ENCODE measurements around the gene CATSPERB. TPM values are rescaled to one million over a fixed set of nuclear protein-coding genes. Genes with fewer than 3 reads are reported as not detected.
"Not testable (repeated sequence)": the region's sequence is repeated elsewhere in the genome, so short reads cannot be mapped to it uniquely, and the experiment has no call there.

Gene CATSPERB
- total RNA-seq, 1 donor from 2014 or later = not detected

- CTCF ChIA-PET = interaction anchor here (1.1 kb wide), 1 partner anchor 26 kb away, joined by 3 read pairs; no protein-coding TSS in a partner anchor
- POLR2A ChIA-PET = no interaction called here
- Mint-ChIP-seq H3K4me3 (no peak overlapping the region), H3K36me3 (ENCODE audit: low read depth) (no peaks in the 10 kb centered on the region), H3K9me3 (no peaks in the 10 kb centered on the region), H3K27me3 (peaks cover 14% of the 10 kb centered on the region), H3K27ac (no peak overlapping the region), H3K4me1 (no peaks in the 10 kb centered on the region)
- ATAC-seq (ENCODE audit: low read depth) = no peak
- no peak for DNase-seq
- intact Hi-C loops (cut with micrococcal nuclease) = loop anchor here (1.0 kb wide), 1 partner anchor 24 kb away; no protein-coding TSS in a partner anchor
- no peak for TF ChIP-seq CTCF (IDR thresholded peaks at IDR 0.05)
These were observed 124.4 kb downstream of the CATSPERB start for GRCh38 chr14:91607322-91608047.

- peaks cover 14% of the 10 kb centered on the region for H3K27me3 Mint-ChIP-seq
- no peaks in the 10 kb centered on the region for H3K4me1 Mint-ChIP-seq
- TF ChIP-seq CTCF (IDR thresholded peaks at IDR 0.05) = no peak
- no peak overlapping the region for H3K4me3 Mint-ChIP-seq
- DNase-seq (no peak), ATAC-seq (ENCODE audit: low read depth) (no peak)
- no peaks in the 10 kb centered on the region for H3K9me3 Mint-ChIP-seq
- POLR2A ChIA-PET = interaction anchor here (0.6 kb wide), 1 partner anchor 291 kb away, joined by 4 read pairs; no protein-coding TSS in a partner anchor
- CTCF ChIA-PET = interaction anchor here (1.1 kb wide), 1 partner anchor 25 kb away, joined by 3 read pairs; no protein-coding TSS in a partner anchor
- no peaks in the 10 kb centered on the region for H3K36me3 Mint-ChIP-seq (ENCODE audit: low read depth)
- H3K27ac Mint-ChIP-seq = no peak overlapping the region
- intact Hi-C loops (cut with micrococcal nuclease) = loop anchor here (1.0 kb wide), 1 partner anchor 24 kb away; no protein-coding TSS in a partner anchor
These were observed 125.0 kb downstream of the CATSPERB start for GRCh38 chr14:91606851-91607250.

GRCh38 chr14:91604611-91605010 lies 127.3 kb downstream of the CATSPERB start:
- H3K27ac Mint-ChIP-seq; CTCF ChIA-PET; H3K36me3 Mint-ChIP-seq (ENCODE audit: low read depth); ATAC-seq (ENCODE audit: low read depth); H3K4me1 Mint-ChIP-seq; H3K9me3 Mint-ChIP-seq; DNase-seq; POLR2A ChIA-PET; intact Hi-C loops (cut with micrococcal nuclease); H3K4me3 Mint-ChIP-seq: not testable (repeated sequence)
- peaks cover 14% of the 10 kb centered on the region for H3K27me3 Mint-ChIP-seq

- TF ChIP-seq CTCF (IDR thresholded peaks at IDR 0.05) = no peak
- H3K4me3 Mint-ChIP-seq = no peak overlapping the region
- ChIA-PET CTCF (no interaction called here), POLR2A (no interaction called here)
- no peaks in the 10 kb centered on the region for H3K4me1 Mint-ChIP-seq
- peaks cover 3% of the 10 kb centered on the region for H3K9me3 Mint-ChIP-seq
- H3K27ac Mint-ChIP-seq = no peak overlapping the region
- intact Hi-C loops (cut with micrococcal nuclease) = no loop called here
- DNase-seq = no peak
- ATAC-seq (ENCODE audit: low read depth) = no peak
- no peaks in the 10 kb centered on the region for H3K36me3 Mint-ChIP-seq (ENCODE audit: low read depth)
- H3K27me3 Mint-ChIP-seq = peaks cover 9% of the 10 kb centered on the region
These were observed 131.9 kb downstream of the CATSPERB start for GRCh38 chr14:91599994-91600393.

GRCh38 chr14:91595736-91596135 lies 136.2 kb downstream of the CATSPERB start:
- POLR2A ChIA-PET = interaction anchor here (0.6 kb wide), 1 partner anchor 175 kb away, joined by 3 read pairs; no protein-coding TSS in a partner anchor
- intact Hi-C loops (cut with micrococcal nuclease) = no loop called here
- CTCF ChIA-PET = no interaction called here
- peaks cover 3% of the 10 kb centered on the region for H3K9me3 Mint-ChIP-seq
- DNase-seq (no peak), ATAC-seq (ENCODE audit: low read depth) (no peak)
- TF ChIP-seq CTCF (IDR thresholded peaks at IDR 0.05) = no peak
- no peak overlapping the region for H3K27ac Mint-ChIP-seq
- H3K4me3 Mint-ChIP-seq = no peak overlapping the region
- no peaks in the 10 kb centered on the region for H3K27me3 Mint-ChIP-seq
- no peaks in the 10 kb centered on the region for H3K4me1 Mint-ChIP-seq
- no peaks in the 10 kb centered on the region for H3K36me3 Mint-ChIP-seq (ENCODE audit: low read depth)

GRCh38 chr14:91593957-91594356 lies 137.9 kb downstream of the CATSPERB start:
- ATAC-seq (ENCODE audit: low read depth); H3K4me3 Mint-ChIP-seq; POLR2A ChIA-PET; H3K4me1 Mint-ChIP-seq; CTCF ChIA-PET; H3K27ac Mint-ChIP-seq; H3K27me3 Mint-ChIP-seq; DNase-seq; intact Hi-C loops (cut with micrococcal nuclease); H3K36me3 Mint-ChIP-seq (ENCODE audit: low read depth); H3K9me3 Mint-ChIP-seq: not testable (repeated sequence)
